ENCODE data around the gene DDR1.
"Not testable (repeated sequence)": the region's sequence is repeated elsewhere in the genome, so short reads cannot be mapped to it uniquely, and the experiment has no call there.

DDR1 gene

GRCh38 chr6:30908700-30909099 lies 24.4 kb downstream of the DDR1 start:
- no peak for ATAC-seq
- TF ChIP-seq GLIS3 (CRISPR knock-in tag; IDR thresholded peaks at IDR 0.05): no peak
- TF ChIP-seq ZC3H10 (CRISPR knock-in tag; IDR thresholded peaks at IDR 0.05): no peak
- no peak for TF ChIP-seq ZFP30 (CRISPR knock-in tag; IDR thresholded peaks at IDR 0.05)
- no peak for TF ChIP-seq CREB5 (CRISPR knock-in tag; IDR thresholded peaks at IDR 0.05; ENCODE audit: low read depth)
- TF ChIP-seq CSDC2 (CRISPR knock-in tag; IDR thresholded peaks at IDR 0.05): no peak
- no peak for TF ChIP-seq POU6F1 (CRISPR knock-in tag; IDR thresholded peaks at IDR 0.05; ENCODE audit: borderline replicate concordance, low read depth)
- TF ChIP-seq PPARA (CRISPR knock-in tag; IDR thresholded peaks at IDR 0.05; ENCODE audit: borderline replicate concordance): no peak
- TF ChIP-seq ZNF8 (CRISPR knock-in tag; IDR thresholded peaks at IDR 0.05): no peak
- no peak for TF ChIP-seq ZNF70 (CRISPR knock-in tag; IDR thresholded peaks at IDR 0.05)
- no peak for TF ChIP-seq ZFP3 (CRISPR knock-in tag; IDR thresholded peaks at IDR 0.05)
- TF ChIP-seq ISL1 (CRISPR knock-in tag; IDR thresholded peaks at IDR 0.05): no peak
- no peak for TF ChIP-seq TSHZ2 (CRISPR knock-in tag; IDR thresholded peaks at IDR 0.05)

- ATAC-seq: not testable (repeated sequence)
These were observed 26.2 kb downstream of the DDR1 start for GRCh38 chr6:30910473-30910872.

DNA sequence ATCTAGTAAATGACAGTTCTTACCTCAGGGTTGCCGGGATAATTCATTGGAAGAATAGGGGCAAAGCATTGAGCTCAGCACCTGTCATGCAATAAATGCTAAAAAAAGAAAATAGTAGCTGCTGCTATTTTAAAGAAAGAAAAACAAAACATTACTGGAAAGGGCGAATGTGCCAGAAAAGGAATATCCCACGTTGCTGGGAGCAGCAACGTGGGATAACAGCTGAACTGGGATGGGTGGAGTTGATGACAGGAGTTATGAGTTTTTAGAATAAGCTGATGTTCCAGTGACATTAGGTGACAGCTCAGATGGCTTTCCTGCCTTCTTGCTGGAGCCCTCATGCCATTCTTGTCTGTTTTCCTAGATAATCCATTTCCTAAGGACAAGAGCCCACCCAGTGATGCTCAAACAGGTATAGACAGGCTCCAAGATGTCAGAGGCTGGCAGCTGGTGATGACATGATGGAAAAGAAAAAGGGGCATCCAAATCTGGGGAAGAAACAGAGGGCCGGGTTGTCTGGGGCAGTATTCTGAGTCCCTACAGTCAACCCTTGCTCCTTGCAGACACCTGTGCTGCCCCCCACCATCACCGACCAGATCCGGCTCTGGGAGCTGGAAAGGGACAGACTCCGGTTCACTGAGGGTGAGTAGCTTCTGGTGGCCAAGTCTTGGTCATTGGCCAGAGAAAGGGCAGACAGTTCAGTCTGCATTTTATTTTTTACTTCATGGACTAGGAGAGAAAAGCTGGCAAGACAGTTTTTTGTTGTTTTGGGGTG lies 28.6 kb downstream of the DDR1 start:
- TF ChIP-seq ZNF565 (CRISPR knock-in tag; conservative IDR thresholded peaks at IDR 0.05; ENCODE audit: low read depth) (no peak), ZFP30 (CRISPR knock-in tag; IDR thresholded peaks at IDR 0.05) (no peak)
- TF ChIP-seq, protein P1, sequence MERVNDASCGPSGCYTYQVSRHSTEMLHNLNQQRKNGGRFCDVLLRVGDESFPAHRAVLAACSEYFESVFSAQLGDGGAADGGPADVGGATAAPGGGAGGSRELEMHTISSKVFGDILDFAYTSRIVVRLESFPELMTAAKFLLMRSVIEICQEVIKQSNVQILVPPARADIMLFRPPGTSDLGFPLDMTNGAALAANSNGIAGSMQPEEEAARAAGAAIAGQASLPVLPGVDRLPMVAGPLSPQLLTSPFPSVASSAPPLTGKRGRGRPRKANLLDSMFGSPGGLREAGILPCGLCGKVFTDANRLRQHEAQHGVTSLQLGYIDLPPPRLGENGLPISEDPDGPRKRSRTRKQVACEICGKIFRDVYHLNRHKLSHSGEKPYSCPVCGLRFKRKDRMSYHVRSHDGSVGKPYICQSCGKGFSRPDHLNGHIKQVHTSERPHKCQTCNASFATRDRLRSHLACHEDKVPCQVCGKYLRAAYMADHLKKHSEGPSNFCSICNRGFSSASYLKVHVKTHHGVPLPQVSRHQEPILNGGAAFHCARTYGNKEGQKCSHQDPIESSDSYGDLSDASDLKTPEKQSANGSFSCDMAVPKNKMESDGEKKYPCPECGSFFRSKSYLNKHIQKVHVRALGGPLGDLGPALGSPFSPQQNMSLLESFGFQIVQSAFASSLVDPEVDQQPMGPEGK (CRISPR knock-in tag; IDR thresholded peaks at IDR 0.05; ENCODE audit: borderline replicate concordance): no peak
- no peak for ATAC-seq

DNA sequence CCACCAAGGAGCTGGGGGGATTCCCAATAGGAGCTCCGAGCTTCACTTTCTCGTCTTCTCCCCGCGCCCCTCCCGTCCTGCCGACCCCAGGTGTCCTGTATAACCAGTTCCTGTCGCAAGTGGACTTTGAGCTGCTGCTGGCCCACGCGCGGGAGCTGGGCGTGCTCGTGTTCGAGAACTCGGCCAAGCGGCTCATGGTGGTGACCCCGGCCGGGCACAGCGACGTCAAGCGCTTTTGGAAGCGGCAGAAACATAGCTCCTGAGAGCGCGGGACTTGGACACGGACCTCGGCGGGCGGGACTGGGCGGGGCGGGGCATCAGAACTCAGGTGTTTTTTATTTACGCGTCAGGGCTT lies 29.4 kb downstream of the DDR1 start:
- no peak for ATAC-seq
- TF ChIP-seq, protein P1 (CRISPR knock-in tag; IDR thresholded peaks at IDR 0.05; ENCODE audit: borderline replicate concordance): no peak
- TF ChIP-seq ZNF565 (CRISPR knock-in tag; conservative IDR thresholded peaks at IDR 0.05; ENCODE audit: low read depth): no peak
- TF ChIP-seq CREB5 (CRISPR knock-in tag; IDR thresholded peaks at IDR 0.05; ENCODE audit: low read depth): no peak
- no peak for TF ChIP-seq ZFP30 (CRISPR knock-in tag; IDR thresholded peaks at IDR 0.05)
- no peak for TF ChIP-seq GLIS3 (CRISPR knock-in tag; IDR thresholded peaks at IDR 0.05)
- TF ChIP-seq TOX (CRISPR knock-in tag; IDR thresholded peaks at IDR 0.05; ENCODE audit: borderline replicate concordance): no peak
- TF ChIP-seq BACH2 (CRISPR knock-in tag; IDR thresholded peaks at IDR 0.05; ENCODE audit: borderline replicate concordance): no peak
- TF ChIP-seq ARNTL (CRISPR knock-in tag; IDR thresholded peaks at IDR 0.05; ENCODE audit: borderline replicate concordance, low read depth): no peak
- TF ChIP-seq TSHZ2 (CRISPR knock-in tag; IDR thresholded peaks at IDR 0.05): no peak
- TF ChIP-seq CSRNP3 (CRISPR knock-in tag; IDR thresholded peaks at IDR 0.05): no peak
- no peak for TF ChIP-seq RARB (CRISPR knock-in tag; IDR thresholded peaks at IDR 0.05)
- TF ChIP-seq SNAI2 (CRISPR knock-in tag; IDR thresholded peaks at IDR 0.05): no peak
